Suppressor macrophage (primary cell): ENCODE measurements around the gene EEA1.
A peak's percentile ranks its signal among the peaks of the same experiment; 100 is the strongest.
"Not testable (repeated sequence)": the region's sequence is repeated elsewhere in the genome, so short reads cannot be mapped to it uniquely, and the experiment has no call there.

ENCODE experiments used
- DNase-seq, 4 experiments: peaks; one replicate each; pipeline ENCODE4 v3.0.0-alpha.2; 2020 to 2022
- total RNA-seq, 17 experiments: gene quantifications; one replicate each; lab custom pipeline; 2026; ENCODE audit warnings: mixed read lengths in 6 of 17, inconsistent platforms in 3 of 17; lab: John Stamatoyannopoulos, UW

Gene EEA1
- total RNA-seq, result 37.0 to 153 (median 109) reads per million in 17 experiments

GRCh38 chr12:92928962-92929915 is at the start of gene EEA1:
EEA1 (minus strand) TSS chr12:92929295; CDS start chr12:92929066, 229 bp downstream.
- DNase-seq, result peak; percentile 99 to 100 (median 100)

GRCh38 chr12:92978607-92979006 is 49.5 kb upstream of the EEA1 start:
- DNase-seq, result no peak

- DNase-seq, result peak in 3 of 4 experiments; percentile 16 to 32 (median 31)
Observed at GRCh38 chr12:92977326-92977725, 48.2 kb upstream of the EEA1 start.

GRCh38 chr12:92974759-92975158 is 45.7 kb upstream of the EEA1 start:
- no peak for DNase-seq

- DNase-seq, result peak; percentile 43 to 82 (median 60)
Observed at GRCh38 chr12:92973614-92974013, 44.5 kb upstream of the EEA1 start.

GRCh38 chr12:92971859-92972524 is 42.9 kb upstream of the EEA1 start:
- peak in 2 of 4 experiments; percentile 40 to 54 for DNase-seq

- DNase-seq, result peak in 3 of 4 experiments; percentile 20 to 56 (median 43)
Observed at GRCh38 chr12:92968176-92968813, 39.2 kb upstream of the EEA1 start.

GRCh38 chr12:92964378-92964777 is 35.3 kb upstream of the EEA1 start:
- not testable (repeated sequence) for DNase-seq

GRCh38 chr12:92961949-92962348 is 32.9 kb upstream of the EEA1 start:
- DNase-seq, result no peak

- peak in 2 of 4 experiments; percentile 25 to 55 for DNase-seq
Observed at GRCh38 chr12:92955997-92956663, 27.0 kb upstream of the EEA1 start.

- peak in 2 of 4 experiments; percentile 13 to 31 for DNase-seq
Observed at GRCh38 chr12:92953747-92954146, 24.7 kb upstream of the EEA1 start.

GRCh38 chr12:92952394-92952793 is 23.3 kb upstream of the EEA1 start:
- DNase-seq, result no peak

GRCh38 chr12:92951006-92951405 is 21.9 kb upstream of the EEA1 start:
- DNase-seq, result no peak

- no peak for DNase-seq
Observed at GRCh38 chr12:92950011-92950410, 20.9 kb upstream of the EEA1 start.

- no peak for DNase-seq
Observed at GRCh38 chr12:92949466-92949865, 20.4 kb upstream of the EEA1 start.

- no peak for DNase-seq
Observed at GRCh38 chr12:92947589-92948215, 18.6 kb upstream of the EEA1 start.

- DNase-seq, result no peak
Observed at GRCh38 chr12:92945659-92946220, 16.6 kb upstream of the EEA1 start.

- peak in 1 of 4 experiments; percentile 22 for DNase-seq
Observed at GRCh38 chr12:92943482-92944250, 14.6 kb upstream of the EEA1 start.

- DNase-seq, result no peak
Observed at GRCh38 chr12:92942905-92943304, 13.8 kb upstream of the EEA1 start.

- DNase-seq, result no peak
Observed at GRCh38 chr12:92939116-92939515, 10.0 kb upstream of the EEA1 start.

- no peak for DNase-seq
Observed at GRCh38 chr12:92938638-92939037, 9.5 kb upstream of the EEA1 start.
